Adrenal gland (tissue), 5 donors: Measurements from ENCODE around the gene FKBP2.

Source experiments
- POLR2A ChIP-seq, 2 donors: fragments of 450-650 bp; IDR thresholded peaks; one replicate each; pipeline ENCODE4 v1.6.1; 2017; ENCODE audit warnings: antibody characterized with exemption in 2 of 2, mild to moderate bottlenecking in 2 of 2, moderate library complexity in 1 of 2
- TF ChIP-seq, protein P1 (sequence below), 6 experiments: fragments of 450-650 bp in 4 of 6; fragments of 200-600 bp in 2 of 6; sonication (generic) in 1 of 6; IDR thresholded peaks; 1 replicate in 5 of 6; 2 replicates in 1 of 6; pipeline versions ENCODE4 v1.5.1 to v1.8.0; 2016 to 2021; ENCODE audit warnings: antibody characterized with exemption in 6 of 6, mild to moderate bottlenecking in 2 of 6, moderate library complexity in 1 of 6
- donor health status: DM: no; HTN: no; CAD: no.

- TF ChIP-seq, protein P1, sequence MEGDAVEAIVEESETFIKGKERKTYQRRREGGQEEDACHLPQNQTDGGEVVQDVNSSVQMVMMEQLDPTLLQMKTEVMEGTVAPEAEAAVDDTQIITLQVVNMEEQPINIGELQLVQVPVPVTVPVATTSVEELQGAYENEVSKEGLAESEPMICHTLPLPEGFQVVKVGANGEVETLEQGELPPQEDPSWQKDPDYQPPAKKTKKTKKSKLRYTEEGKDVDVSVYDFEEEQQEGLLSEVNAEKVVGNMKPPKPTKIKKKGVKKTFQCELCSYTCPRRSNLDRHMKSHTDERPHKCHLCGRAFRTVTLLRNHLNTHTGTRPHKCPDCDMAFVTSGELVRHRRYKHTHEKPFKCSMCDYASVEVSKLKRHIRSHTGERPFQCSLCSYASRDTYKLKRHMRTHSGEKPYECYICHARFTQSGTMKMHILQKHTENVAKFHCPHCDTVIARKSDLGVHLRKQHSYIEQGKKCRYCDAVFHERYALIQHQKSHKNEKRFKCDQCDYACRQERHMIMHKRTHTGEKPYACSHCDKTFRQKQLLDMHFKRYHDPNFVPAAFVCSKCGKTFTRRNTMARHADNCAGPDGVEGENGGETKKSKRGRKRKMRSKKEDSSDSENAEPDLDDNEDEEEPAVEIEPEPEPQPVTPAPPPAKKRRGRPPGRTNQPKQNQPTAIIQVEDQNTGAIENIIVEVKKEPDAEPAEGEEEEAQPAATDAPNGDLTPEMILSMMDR (IDR thresholded peaks at IDR 0.05), result no peak
- no peak for TF ChIP-seq POLR2A (IDR thresholded peaks at IDR 0.05)
Observed at GRCh38 chr11:64238076-64238475, 2.8 kb upstream of the FKBP2 start.
